DND-41 (cell line): Measurements from ENCODE around the gene ST8SIA2.

Source experiments
- EZH2 ChIP-seq: IDR thresholded peaks from 3 replicates; pipeline ENCODE4 v1.6.1; 2012; ENCODE audit warnings: borderline replicate concordance, low read depth, mild to moderate bottlenecking, moderate library complexity, low read length, inconsistent platforms; ENCODE audit not compliant: severe bottlenecking
- TF ChIP-seq, protein P1 (sequence below): IDR thresholded peaks from 2 replicates; pipeline ENCODE4 v1.5.1; 2012; ENCODE audit warnings: borderline replicate concordance, low read length, moderate library complexity, mild to moderate bottlenecking; ENCODE audit not compliant: poor library complexity, severe bottlenecking; ENCODE audit errors: extremely low read depth

DNA sequence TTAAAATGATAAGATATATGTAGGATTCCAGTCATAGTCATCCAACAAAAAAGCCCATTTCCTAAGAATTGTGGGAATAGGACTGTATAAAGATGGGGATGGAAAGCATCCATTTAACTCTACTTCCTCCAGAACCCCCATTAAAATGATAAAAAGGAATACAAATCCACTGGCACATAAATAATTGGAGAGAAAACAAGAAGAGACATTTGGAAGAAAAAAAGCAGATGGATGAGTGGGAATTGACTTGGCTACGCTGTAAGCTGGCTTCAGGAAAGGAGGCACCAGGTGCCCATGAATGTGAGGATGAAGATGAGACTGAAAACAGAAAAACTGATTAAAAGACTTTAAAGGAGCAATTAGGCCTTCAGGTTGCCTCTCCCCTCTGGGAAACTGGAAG is 91.8 kb downstream of the ST8SIA2 start:
- TF ChIP-seq, protein P1, sequence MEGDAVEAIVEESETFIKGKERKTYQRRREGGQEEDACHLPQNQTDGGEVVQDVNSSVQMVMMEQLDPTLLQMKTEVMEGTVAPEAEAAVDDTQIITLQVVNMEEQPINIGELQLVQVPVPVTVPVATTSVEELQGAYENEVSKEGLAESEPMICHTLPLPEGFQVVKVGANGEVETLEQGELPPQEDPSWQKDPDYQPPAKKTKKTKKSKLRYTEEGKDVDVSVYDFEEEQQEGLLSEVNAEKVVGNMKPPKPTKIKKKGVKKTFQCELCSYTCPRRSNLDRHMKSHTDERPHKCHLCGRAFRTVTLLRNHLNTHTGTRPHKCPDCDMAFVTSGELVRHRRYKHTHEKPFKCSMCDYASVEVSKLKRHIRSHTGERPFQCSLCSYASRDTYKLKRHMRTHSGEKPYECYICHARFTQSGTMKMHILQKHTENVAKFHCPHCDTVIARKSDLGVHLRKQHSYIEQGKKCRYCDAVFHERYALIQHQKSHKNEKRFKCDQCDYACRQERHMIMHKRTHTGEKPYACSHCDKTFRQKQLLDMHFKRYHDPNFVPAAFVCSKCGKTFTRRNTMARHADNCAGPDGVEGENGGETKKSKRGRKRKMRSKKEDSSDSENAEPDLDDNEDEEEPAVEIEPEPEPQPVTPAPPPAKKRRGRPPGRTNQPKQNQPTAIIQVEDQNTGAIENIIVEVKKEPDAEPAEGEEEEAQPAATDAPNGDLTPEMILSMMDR, result no peak
- no peak for TF ChIP-seq EZH2
